ENCODE measurements around the gene KRTAP10-10. TPM values are rescaled to one million over a fixed set of nuclear protein-coding genes. Genes with fewer than 3 reads are reported as not detected.
"Not testable (repeated sequence)": the region's sequence is repeated elsewhere in the genome, so short reads cannot be mapped to it uniquely, and the experiment has no call there.

KRTAP10-10 gene, protein sequence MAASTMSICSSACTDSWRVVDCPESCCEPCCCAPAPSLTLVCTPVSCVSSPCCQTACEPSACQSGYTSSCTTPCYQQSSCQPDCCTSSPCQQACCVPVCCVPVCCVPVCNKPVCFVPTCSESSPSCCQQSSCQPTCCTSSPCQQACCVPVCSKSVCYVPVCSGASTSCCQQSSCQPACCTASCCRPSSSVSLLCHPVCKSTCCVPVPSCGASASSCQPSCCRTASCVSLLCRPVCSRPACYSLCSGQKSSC
- total RNA-seq (not detected), total RNA-seq (0 reads per million in 2 donors)

DNA sequence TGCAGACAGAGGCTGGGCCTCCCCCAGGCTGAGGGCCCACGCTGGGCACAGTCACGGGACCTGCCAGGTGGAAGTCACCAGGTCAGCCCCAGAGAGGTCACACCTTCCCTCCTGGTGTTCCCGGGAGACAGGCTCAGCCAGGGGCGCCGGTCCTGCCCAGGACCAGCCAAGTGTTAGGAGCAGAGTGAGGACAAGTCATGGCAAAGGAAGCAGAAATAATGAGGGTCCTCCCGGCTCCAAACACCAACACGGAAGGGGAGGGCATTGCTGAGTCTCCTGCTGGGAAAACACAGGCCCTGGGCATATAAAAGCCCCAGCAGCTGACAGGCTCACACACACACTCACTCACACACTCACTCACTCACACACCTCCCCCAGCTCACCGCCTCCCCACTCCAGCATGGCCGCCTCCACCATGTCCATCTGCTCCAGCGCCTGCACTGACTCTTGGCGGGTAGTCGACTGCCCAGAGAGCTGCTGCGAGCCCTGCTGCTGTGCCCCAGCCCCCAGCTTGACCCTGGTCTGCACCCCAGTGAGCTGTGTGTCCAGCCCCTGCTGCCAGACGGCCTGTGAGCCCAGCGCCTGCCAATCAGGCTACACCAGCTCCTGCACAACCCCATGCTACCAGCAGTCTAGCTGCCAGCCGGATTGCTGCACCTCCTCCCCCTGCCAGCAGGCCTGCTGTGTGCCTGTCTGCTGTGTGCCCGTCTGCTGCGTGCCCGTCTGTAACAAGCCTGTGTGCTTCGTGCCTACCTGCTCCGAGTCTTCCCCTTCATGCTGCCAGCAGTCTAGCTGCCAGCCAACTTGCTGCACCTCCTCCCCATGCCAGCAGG, at the start of gene KRTAP10-10:
Gene KRTAP10-10 (plus strand): TSS at position 339 of the 833 bp plus-strand sequence. CDS start 62 bp downstream, at position 401.
- H3K27ac Mint-ChIP-seq: no peak within 1 kb of the TSS

DNA sequence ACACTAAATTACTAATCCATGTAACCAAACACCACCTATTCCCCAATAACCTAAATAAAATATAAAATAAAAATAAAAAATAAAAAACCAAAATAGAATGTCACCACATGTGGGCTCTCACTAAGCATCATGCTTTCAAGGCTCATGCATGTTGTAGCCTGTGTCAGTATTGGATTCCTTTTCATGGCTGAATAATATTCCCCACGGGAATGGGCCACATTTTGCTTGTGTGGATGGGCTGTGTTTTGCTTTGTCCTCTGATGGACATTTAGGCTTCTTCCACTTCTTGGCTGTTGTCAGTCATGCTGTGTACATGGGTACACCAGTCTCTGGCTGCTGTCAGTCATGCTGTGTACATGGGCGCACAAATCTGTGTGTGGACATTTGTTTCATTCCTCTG, 48.1 kb upstream of the KRTAP10-10 start:
- Mint-ChIP-seq H3K4me3 (no peak overlapping the region), H3K4me1 (peaks cover 5% of the 10 kb centered on the region), H3K27ac (no peak overlapping the region), H3K27me3 (peaks cover 43% of the 10 kb centered on the region), H3K36me3 (ENCODE audit: low read depth) (peaks cover 3% of the 10 kb centered on the region)
- no peak for DNase-seq
- no peaks in the 10 kb centered on the region for H3K9me3 ChIP-seq (ENCODE audit: control insufficient read depth, low read length, poor library complexity, severe bottlenecking)
- ATAC-seq: no peak

More for the DNA sequence above, at the start of gene KRTAP10-10:
- peaks cover 4% of the 10 kb centered on the region for H3K36me3 Mint-ChIP-seq (ENCODE audit: low read depth)
- DNase-seq (no peak), ATAC-seq (no peak)
- no peaks in the 10 kb centered on the region for H3K4me1 Mint-ChIP-seq
- no peaks in the 10 kb centered on the region for H3K27me3 Mint-ChIP-seq
- H3K4me3 Mint-ChIP-seq: no peak within 1 kb of the TSS
- peaks cover under 1% of the 10 kb centered on the region for H3K9me3 ChIP-seq (ENCODE audit: control insufficient read depth, low read length, poor library complexity, severe bottlenecking)

DNA sequence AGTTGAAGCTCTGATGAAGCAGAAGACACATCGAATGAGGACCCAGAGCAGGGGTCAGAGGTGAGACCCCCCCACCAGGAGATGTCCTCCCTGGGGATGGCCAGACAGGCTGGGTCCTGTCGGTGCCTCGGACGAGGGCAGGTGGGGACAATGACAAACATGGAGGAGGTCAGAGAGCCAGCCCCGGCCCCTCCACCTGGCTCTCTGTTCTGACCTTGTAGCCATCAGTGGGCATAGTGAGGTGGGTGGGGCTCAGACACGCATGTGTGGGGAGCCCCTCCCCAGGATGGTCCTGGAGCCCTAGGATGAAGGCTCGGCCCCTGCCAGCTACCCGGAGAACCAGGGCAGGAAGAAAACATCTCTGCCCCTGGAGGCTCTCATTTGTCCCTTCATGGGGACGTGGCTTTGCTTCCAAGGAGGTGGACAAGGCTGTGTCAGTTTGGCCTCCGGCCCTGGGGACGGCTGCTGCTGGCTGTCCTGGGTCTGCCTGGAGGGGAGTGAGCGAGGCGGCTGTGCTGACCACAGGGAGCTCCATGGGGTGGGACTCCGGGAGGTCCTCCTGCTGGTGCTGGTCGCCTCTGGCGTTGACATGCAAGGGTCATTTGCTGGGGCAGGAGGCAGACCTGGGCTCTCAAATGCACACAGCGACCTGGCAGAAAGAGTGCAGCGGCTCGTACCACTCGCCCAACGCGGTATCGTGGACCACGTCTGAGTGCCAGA, 47.4 kb upstream of the KRTAP10-10 start:
- Mint-ChIP-seq H3K4me1 (no peaks in the 10 kb centered on the region), H3K27me3 (peaks cover 38% of the 10 kb centered on the region), H3K27ac (no peak overlapping the region), H3K36me3 (ENCODE audit: low read depth) (peaks cover 3% of the 10 kb centered on the region), H3K4me3 (no peak overlapping the region)
- DNase-seq: no peak
- no peak for ATAC-seq
- no peaks in the 10 kb centered on the region for H3K9me3 ChIP-seq (ENCODE audit: control insufficient read depth, low read length, poor library complexity, severe bottlenecking)

DNA sequence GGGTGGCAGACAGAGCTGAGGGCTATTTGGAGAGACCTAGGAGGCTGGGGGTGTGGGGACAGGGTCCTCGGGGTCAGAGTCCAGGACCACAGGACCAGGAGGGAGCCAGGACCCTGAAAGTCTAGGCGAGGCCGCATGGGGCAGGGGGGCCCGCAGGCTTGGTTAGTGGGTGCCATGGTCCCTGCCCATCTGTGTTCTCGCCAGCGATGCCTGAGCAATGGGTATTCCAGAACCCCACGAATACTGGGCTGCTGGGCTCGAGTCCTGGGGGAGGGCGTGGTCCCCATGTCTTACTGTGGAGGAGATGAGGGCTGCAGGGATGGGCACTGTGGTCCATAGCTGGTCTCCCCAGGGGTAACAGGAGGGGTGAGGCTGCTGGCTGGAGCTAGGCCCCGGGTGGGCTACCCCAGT, 46.8 kb upstream of the KRTAP10-10 start:
- DNase-seq (no peak), ATAC-seq (no peak)
- Mint-ChIP-seq H3K36me3 (ENCODE audit: low read depth) (peaks cover 5% of the 10 kb centered on the region), H3K27ac (no peak overlapping the region), H3K27me3 (peaks cover 36% of the 10 kb centered on the region), H3K4me1 (peaks cover 3% of the 10 kb centered on the region), H3K4me3 (no peak overlapping the region)
- no peaks in the 10 kb centered on the region for H3K9me3 ChIP-seq (ENCODE audit: control insufficient read depth, low read length, poor library complexity, severe bottlenecking)

DNA sequence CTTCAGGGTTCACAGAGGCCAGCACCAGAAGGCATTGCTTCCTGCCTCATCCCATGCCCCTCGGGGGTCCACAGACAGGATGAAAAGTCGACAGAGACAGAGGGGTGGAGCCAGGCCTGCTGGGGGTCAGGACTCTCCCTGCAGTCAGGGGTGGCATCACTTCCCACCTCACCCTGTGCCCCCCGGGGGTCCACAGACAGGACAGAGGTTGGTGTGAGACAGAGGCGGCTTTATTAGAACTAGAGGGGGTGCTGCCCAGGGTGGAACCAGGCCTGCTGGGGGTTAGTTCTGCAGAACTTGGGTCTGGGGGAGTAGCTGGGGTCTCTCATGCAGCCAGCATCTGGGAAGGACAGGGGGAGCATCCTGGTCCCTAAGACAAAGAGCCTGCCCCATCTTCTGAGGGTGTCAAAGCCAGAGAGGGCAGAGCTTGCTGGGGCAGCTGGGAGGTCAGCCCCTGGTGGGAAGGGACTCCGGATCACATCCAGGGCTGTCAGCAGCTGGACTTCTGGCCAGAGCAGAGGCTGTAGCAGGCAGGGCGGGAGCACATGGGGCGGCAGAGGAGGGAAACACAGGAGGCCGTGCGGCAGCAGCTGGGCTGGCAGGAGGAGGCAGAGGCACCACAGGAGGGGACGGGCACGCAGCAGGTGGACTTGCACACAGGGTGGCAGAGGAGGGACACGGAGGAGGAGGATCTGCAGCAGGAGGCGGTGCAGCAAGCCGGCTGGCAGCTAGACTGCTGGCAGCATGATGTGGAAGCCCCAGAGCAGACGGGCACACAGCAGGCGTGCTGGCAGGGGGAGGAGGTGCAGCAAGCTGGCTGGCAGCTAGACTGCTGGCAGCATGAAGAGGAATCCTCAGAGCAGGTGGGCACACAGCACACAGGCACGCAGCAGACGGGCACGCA, 46.0 kb upstream of the KRTAP10-10 start:
- ATAC-seq; H3K9me3 ChIP-seq (ENCODE audit: control insufficient read depth, low read length, poor library complexity, severe bottlenecking); H3K4me1 Mint-ChIP-seq; H3K36me3 Mint-ChIP-seq (ENCODE audit: low read depth); H3K4me3 Mint-ChIP-seq; DNase-seq: not testable (repeated sequence)
- Mint-ChIP-seq H3K27ac (peak overlapping the region; percentile 27), H3K27me3 (peaks cover 28% of the 10 kb centered on the region)

DNA sequence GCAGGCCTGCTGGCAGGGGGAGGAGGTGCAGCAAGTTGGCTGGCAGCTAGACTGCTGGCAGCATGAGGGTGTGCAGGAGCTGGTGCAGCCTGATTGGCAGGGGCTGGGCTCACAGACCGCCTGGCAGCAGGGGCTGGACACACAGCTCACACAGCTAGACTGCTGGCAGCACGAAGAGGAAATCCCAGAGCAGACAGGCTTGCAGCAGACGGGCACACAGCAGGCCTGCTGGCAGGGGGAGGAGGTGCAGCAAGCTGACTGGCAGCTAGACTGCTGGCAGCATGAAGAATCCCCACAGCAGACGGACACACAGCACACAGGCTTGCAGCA, 45.4 kb upstream of the KRTAP10-10 start:
- H3K27ac Mint-ChIP-seq: not testable (repeated sequence)

DNA sequence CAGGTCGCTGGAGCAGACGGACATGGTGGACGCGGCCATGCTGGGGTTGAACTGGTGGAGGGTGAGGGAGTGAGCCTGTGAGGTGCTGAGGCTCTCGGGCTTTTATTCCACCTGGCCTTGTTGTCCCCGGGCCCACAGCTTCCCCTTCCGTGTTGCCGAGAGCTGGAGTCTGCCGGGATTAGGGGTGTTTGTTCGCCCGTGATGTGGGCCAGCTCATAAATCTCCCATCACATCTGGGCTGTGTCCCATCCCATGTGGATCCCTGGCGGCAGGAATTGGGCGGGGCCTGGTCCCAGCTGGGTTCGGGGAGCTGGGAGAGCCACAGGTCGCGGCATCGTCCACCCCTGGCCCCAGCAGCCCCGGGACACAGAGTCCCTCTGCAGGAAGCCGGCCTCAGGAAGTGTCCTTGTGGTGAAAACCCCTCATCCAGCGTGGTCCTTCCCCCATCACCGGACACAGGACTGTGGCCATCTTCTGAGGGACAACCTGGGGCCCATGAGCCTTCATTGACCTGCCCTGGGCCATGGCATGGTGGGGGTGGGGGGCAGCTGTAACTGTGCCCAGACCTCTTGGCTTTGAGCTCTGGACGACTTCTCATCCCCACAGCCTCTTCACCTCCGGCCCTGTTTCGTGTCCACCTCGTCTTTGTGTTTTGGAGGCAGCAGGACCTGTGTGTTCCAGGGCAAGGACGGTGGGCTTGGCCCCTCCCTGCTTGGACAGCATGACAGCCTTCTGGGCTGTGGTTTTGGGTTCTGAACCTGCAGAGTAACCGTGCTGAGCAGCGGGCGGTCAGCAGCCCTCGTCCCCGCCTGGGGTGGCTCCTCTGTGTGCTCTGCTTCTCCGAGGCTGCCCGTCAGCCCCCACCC, 44.5 kb upstream of the KRTAP10-10 start, which contains the start of gene KRTAP10-6:
Gene KRTAP10-6 (minus strand): TSS at position 60 of the 866 bp plus-strand sequence. CDS start 21 bp downstream, at position 39.
- H3K9me3 ChIP-seq (ENCODE audit: control insufficient read depth, low read length, poor library complexity, severe bottlenecking): no peaks in the 10 kb centered on the region
- Mint-ChIP-seq H3K4me3 (no peak within 1 kb of the TSS), H3K36me3 (ENCODE audit: low read depth) (peaks cover 2% of the 10 kb centered on the region), H3K27me3 (peaks cover 15% of the 10 kb centered on the region), H3K4me1 (peaks cover 5% of the 10 kb centered on the region), H3K27ac (peak within 1 kb of the TSS; percentile 27)
- no peak for ATAC-seq
- no peak for DNase-seq

More for the DNA sequence above, 45.4 kb upstream of the KRTAP10-10 start:
- not testable (repeated sequence) for H3K36me3 Mint-ChIP-seq (ENCODE audit: low read depth); ATAC-seq; H3K9me3 ChIP-seq (ENCODE audit: control insufficient read depth, low read length, poor library complexity, severe bottlenecking); H3K4me3 Mint-ChIP-seq; DNase-seq; H3K4me1 Mint-ChIP-seq
- peaks cover 21% of the 10 kb centered on the region for H3K27me3 Mint-ChIP-seq

DNA sequence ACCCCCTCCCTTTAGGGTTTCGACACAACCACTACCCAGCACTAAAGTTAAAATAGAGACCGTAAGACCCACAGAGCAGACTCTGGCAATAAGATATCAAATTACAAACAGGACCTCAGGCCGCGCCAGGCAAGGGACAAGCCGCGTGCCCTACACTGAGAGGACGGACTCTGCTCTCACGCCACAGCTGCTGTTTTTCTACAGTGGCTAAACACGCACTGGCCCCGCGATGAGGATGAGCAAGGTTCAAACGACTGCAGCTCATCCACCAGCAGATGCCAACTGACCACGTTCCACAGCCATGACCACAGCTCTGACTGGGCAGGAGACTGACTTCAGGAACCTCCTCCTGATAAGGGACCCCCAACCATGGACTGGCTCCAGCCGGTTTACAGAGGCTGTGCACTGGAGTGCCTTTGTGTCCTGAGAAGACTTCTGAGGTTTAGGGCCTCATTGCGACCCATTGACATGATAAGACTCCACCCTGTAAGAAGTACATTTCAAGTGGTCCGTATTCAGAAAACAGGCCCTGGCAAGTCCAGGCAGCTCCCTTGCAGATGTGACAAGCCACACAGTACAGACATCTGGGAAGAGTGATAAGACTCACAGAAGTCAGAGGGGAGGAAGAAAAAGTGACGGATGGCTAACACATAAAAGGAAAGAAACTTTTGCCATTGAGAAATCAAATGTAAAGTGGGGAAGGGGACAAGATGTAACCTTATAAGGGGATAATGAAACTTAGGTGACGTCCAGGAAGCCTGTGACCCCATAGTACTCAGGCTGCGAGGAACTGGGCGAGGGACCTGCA, 43.4 kb upstream of the KRTAP10-10 start:
- peaks cover 5% of the 10 kb centered on the region for H3K4me1 Mint-ChIP-seq
- H3K27me3 Mint-ChIP-seq: peaks cover 15% of the 10 kb centered on the region
- H3K9me3 ChIP-seq (ENCODE audit: control insufficient read depth, low read length, poor library complexity, severe bottlenecking): no peaks in the 10 kb centered on the region
- peaks cover 2% of the 10 kb centered on the region for H3K36me3 Mint-ChIP-seq (ENCODE audit: low read depth)
- DNase-seq (no peak), ATAC-seq (no peak)
- H3K4me3 Mint-ChIP-seq: no peak overlapping the region
- H3K27ac Mint-ChIP-seq: peak overlapping the region; percentile 24

DNA sequence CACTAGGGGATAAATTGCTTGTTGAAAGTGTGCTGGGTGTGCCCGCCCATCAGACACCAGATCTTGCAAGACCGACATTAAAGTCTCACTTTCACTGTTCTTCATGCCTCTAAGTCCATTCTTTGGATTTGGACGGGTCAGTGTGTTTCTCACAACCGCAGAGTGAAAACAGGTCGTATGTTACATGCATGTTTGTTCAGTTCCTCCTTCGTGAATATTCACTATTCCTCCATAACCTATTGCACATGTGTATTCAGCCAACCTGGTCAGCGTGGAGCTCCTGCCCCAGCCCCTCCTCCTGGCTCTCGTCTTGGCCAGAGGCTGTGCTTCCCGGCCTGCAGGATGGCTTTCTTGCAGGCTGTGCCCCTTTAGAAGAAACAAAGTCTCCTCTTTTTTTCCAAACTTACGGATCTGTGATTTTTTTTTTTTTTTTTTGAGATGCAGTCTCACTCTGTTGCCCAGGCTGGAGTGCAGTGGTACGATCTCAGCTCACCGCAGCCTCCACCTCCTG, 42.7 kb upstream of the KRTAP10-10 start:
- Mint-ChIP-seq H3K27ac (peak overlapping the region; percentile 79), H3K27me3 (peaks cover 12% of the 10 kb centered on the region)

DNA sequence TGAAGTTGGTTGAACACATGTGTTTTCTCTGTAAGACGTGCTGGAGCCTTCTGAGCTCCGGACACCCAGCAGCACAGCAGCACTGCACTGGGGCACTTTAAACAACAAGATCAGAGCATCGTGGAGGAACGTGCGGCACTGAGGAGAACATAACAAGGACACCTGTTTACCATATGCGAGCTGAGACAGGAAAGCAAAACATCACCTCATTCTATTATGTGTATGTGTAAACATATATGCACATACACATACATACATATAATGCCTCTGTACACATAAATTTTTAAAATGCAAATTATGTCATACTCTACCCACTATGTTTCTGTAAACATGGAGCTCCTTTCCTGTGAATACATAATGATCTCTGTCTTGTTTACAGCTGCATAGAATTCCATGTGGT, 41.6 kb upstream of the KRTAP10-10 start:
- peak overlapping the region; percentile 79 for H3K27ac Mint-ChIP-seq
- H3K36me3 Mint-ChIP-seq (ENCODE audit: low read depth): peaks cover 2% of the 10 kb centered on the region
- DNase-seq (no peak), ATAC-seq (no peak)
- H3K27me3 Mint-ChIP-seq: peaks cover 5% of the 10 kb centered on the region
- peaks cover 8% of the 10 kb centered on the region for H3K4me1 Mint-ChIP-seq
- no peaks in the 10 kb centered on the region for H3K9me3 ChIP-seq (ENCODE audit: control insufficient read depth, low read length, poor library complexity, severe bottlenecking)
- no peak overlapping the region for H3K4me3 Mint-ChIP-seq

More for the DNA sequence above, 42.7 kb upstream of the KRTAP10-10 start:
- no peaks in the 10 kb centered on the region for H3K9me3 ChIP-seq (ENCODE audit: control insufficient read depth, low read length, poor library complexity, severe bottlenecking)
- peaks cover 5% of the 10 kb centered on the region for H3K4me1 Mint-ChIP-seq
- peaks cover 2% of the 10 kb centered on the region for H3K36me3 Mint-ChIP-seq (ENCODE audit: low read depth)
- ATAC-seq: no peak
- DNase-seq: no peak
- H3K4me3 Mint-ChIP-seq: no peak overlapping the region

DNA sequence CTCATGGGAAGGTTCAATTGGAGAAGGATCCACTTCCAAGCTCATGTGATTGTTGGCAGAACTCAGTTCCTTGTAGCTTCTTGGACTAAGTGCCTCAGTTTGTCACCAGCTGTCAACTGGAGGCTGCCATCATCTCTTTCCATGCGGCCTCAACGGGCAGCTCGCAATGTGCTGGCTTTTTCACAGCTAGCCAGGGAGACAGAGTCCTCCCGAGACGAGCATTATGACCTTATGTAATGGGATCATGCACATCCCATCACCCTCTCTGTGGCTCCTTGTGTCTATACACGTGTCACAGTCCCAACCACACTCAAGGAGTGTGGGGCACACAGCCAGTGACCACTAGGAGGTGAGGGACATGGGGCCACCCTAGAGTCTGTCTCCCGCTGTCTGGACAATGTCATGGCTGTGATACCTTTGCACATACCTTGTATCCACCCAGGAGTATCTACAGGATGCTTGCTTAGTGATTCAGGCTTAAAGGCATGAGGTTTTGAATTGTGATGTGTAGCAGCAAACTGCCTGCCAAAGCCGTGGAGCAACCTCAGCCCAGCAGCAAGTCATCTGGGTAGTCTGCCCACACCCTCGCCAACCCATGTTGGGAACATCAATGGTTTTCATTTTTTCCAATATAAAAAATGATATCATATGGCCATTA, 41.0 kb upstream of the KRTAP10-10 start:
- H3K9me3 ChIP-seq (ENCODE audit: control insufficient read depth, low read length, poor library complexity, severe bottlenecking): no peaks in the 10 kb centered on the region
- H3K36me3 Mint-ChIP-seq (ENCODE audit: low read depth): peaks cover 2% of the 10 kb centered on the region
- H3K27ac Mint-ChIP-seq: no peak overlapping the region
- DNase-seq: no peak
- H3K27me3 Mint-ChIP-seq: peaks cover 9% of the 10 kb centered on the region
- H3K4me3 Mint-ChIP-seq: no peak overlapping the region
- ATAC-seq: no peak
- H3K4me1 Mint-ChIP-seq: peaks cover 8% of the 10 kb centered on the region

All from T-helper 17 cell (primary cell).